ENCODE results near the gene ING2. TPM values are rescaled to one million over a fixed set of nuclear protein-coding genes. Genes with fewer than 3 reads are reported as not detected.

Gene ING2
- total RNA-seq, 1 experiment from 2014 or later = 4.2 TPM

DNA sequence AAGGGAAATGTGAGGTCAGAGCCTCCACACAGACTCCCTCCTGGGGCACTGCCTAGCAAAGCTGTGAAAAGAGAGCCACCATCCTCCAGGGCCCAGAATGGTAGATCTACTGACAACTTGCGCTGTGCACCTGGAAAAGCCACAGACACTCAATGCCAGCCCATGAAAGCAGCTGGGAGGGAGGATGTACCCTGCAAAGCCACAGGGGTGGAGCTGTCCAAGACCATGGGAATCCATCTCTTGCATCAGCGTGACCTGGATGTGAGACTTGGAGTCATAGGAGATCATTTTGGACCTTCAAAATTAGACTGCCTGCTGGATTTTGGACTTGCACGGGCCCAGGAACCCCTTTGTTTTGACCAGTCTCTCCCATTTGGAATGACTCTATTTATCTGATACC is 37.6 kb upstream of the ING2 start:
- no peaks in the 10 kb centered on the region for H3K9me2 ChIP-seq (ENCODE audit: insufficient read depth)
- no peaks in the 10 kb centered on the region for H4K20me1 ChIP-seq (ENCODE audit: insufficient read depth)
- H3K4me2 ChIP-seq (ENCODE audit: low read length) = no peak overlapping the region
- H3K4me1 ChIP-seq (ENCODE audit: control insufficient read depth in 1 of 2, insufficient read depth in 2 of 2, low read length in 2 of 2) = peaks cover 0 to 14% of the 10 kb centered on the region in 2 experiments; a peak in 1 of 4 replicates
- ATAC-seq (no peak), DNase-seq (ENCODE audit: low read depth, low spot score) (no peak)
- BruUV-seq (replicated peaks) = no TSS peak
- H3K27me3 ChIP-seq (ENCODE audit: insufficient read depth, low read length) = no peaks in the 10 kb centered on the region
- H3K79me2 ChIP-seq (ENCODE audit: insufficient read depth, low read length) = no peaks in the 10 kb centered on the region
- ChIA-PET POLR2A (no interaction called here), RAD21 (ENCODE audit: low non-redundant PET in 1 of 2, low total read pairs in 2 of 2, uncharacterized antibody in 2 of 2, unreplicated experiment in 2 of 2) (no interaction called here), CTCF (no interaction called here)
- TF ChIP-seq, protein P1, sequence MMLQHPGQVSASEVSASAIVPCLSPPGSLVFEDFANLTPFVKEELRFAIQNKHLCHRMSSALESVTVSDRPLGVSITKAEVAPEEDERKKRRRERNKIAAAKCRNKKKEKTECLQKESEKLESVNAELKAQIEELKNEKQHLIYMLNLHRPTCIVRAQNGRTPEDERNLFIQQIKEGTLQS (IDR thresholded peaks at IDR 0.05) = no peak
- TF ChIP-seq SIN3A (IDR thresholded peaks at IDR 0.05; ENCODE audit: low read depth) (no peak), FOSL1 (IDR thresholded peaks at IDR 0.05; ENCODE audit: low read depth) (no peak), ELF1 (IDR thresholded peaks at IDR 0.05; ENCODE audit: borderline replicate concordance, low read depth) (no peak), EGR1 (IDR thresholded peaks at IDR 0.05; ENCODE audit: low read depth) (no peak), YY1 (IDR thresholded peaks at IDR 0.05; ENCODE audit: extremely low read depth, insufficient replicate concordance, low read depth, low read length) (no peak), TCF7L2 (IDR thresholded peaks at IDR 0.05; ENCODE audit: borderline replicate concordance, extremely low read depth, insufficient read depth, insufficient read length) (no peak), SRF (IDR thresholded peaks at IDR 0.05; ENCODE audit: low read depth) (no peak), CEBPB (IDR thresholded peaks at IDR 0.05; ENCODE audit: low read depth) (no peak), ZFX (IDR thresholded peaks at IDR 0.05) (no peak), ZNF274 (IDR thresholded peaks at IDR 0.05; ENCODE audit: low read depth, low read length) (no peak), POLR2AphosphoS5 (IDR thresholded peaks at IDR 0.05; ENCODE audit: low read depth, low read length) (no peak), JUND (IDR thresholded peaks at IDR 0.05) (no peak), EZH2 (IDR thresholded peaks at IDR 0.05) (no peak), EZH2phosphoT487 (IDR thresholded peaks at IDR 0.05; ENCODE audit: borderline replicate concordance) (no peak), RAD21 (IDR thresholded peaks at IDR 0.05; ENCODE audit: low read depth) (no peak)
- TF ChIP-seq, protein P2, sequence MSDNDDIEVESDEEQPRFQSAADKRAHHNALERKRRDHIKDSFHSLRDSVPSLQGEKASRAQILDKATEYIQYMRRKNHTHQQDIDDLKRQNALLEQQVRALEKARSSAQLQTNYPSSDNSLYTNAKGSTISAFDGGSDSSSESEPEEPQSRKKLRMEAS (IDR thresholded peaks at IDR 0.05) = no peak
- TF ChIP-seq, protein P3, sequence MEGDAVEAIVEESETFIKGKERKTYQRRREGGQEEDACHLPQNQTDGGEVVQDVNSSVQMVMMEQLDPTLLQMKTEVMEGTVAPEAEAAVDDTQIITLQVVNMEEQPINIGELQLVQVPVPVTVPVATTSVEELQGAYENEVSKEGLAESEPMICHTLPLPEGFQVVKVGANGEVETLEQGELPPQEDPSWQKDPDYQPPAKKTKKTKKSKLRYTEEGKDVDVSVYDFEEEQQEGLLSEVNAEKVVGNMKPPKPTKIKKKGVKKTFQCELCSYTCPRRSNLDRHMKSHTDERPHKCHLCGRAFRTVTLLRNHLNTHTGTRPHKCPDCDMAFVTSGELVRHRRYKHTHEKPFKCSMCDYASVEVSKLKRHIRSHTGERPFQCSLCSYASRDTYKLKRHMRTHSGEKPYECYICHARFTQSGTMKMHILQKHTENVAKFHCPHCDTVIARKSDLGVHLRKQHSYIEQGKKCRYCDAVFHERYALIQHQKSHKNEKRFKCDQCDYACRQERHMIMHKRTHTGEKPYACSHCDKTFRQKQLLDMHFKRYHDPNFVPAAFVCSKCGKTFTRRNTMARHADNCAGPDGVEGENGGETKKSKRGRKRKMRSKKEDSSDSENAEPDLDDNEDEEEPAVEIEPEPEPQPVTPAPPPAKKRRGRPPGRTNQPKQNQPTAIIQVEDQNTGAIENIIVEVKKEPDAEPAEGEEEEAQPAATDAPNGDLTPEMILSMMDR (IDR thresholded peaks at IDR 0.05 in 2 of 3, conservative IDR thresholded peaks at IDR 0.05 in 1 of 3; ENCODE audit: borderline replicate concordance in 1 of 3, insufficient read depth in 1 of 3, low read depth in 2 of 3, low read length in 2 of 3) = no peak
- TF ChIP-seq, protein P4, sequence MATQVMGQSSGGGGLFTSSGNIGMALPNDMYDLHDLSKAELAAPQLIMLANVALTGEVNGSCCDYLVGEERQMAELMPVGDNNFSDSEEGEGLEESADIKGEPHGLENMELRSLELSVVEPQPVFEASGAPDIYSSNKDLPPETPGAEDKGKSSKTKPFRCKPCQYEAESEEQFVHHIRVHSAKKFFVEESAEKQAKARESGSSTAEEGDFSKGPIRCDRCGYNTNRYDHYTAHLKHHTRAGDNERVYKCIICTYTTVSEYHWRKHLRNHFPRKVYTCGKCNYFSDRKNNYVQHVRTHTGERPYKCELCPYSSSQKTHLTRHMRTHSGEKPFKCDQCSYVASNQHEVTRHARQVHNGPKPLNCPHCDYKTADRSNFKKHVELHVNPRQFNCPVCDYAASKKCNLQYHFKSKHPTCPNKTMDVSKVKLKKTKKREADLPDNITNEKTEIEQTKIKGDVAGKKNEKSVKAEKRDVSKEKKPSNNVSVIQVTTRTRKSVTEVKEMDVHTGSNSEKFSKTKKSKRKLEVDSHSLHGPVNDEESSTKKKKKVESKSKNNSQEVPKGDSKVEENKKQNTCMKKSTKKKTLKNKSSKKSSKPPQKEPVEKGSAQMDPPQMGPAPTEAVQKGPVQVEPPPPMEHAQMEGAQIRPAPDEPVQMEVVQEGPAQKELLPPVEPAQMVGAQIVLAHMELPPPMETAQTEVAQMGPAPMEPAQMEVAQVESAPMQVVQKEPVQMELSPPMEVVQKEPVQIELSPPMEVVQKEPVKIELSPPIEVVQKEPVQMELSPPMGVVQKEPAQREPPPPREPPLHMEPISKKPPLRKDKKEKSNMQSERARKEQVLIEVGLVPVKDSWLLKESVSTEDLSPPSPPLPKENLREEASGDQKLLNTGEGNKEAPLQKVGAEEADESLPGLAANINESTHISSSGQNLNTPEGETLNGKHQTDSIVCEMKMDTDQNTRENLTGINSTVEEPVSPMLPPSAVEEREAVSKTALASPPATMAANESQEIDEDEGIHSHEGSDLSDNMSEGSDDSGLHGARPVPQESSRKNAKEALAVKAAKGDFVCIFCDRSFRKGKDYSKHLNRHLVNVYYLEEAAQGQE (IDR thresholded peaks at IDR 0.05; ENCODE audit: low read depth) = no peak
- H3K9ac ChIP-seq (ENCODE audit: low read length) = no peak overlapping the region
- intact Hi-C loops (cut with micrococcal nuclease) = no loop called here
- no peak overlapping the region for H3K27ac ChIP-seq (ENCODE audit: low read depth, low read length)
- no peak overlapping the region for H3K4me3 ChIP-seq (replicated peaks in 1 of 2; ENCODE audit: low read depth in 1 of 2, low read length in 2 of 2)
- no peaks in the 10 kb centered on the region for H3K9me3 ChIP-seq (ENCODE audit: control insufficient read depth in 1 of 2, insufficient read depth in 1 of 2, low read depth in 1 of 2, low read length in 2 of 2)
- no peak overlapping the region for H2AFZ ChIP-seq (ENCODE audit: low read depth, low read length, poor library complexity, severe bottlenecking)
- no peaks in the 10 kb centered on the region for H3K36me3 ChIP-seq (ENCODE audit: control insufficient read depth in 1 of 2, insufficient read depth in 2 of 2, low read length in 2 of 2)

All from HCT116 (cell line).